NCI-H2029 treated with DMSO at 0.1 percent for 48 hours (cell line): Measurements from ENCODE around the gene TNFRSF21.
A peak's percentile ranks its signal among the peaks of the same experiment; 100 is the strongest.
"Not testable (repeated sequence)": the region's sequence is repeated elsewhere in the genome, so short reads cannot be mapped to it uniquely, and the experiment has no call there.

Source experiments
- DNase-seq: peaks from one replicate; lab custom pipeline; 2025; lab: John Stamatoyannopoulos, UW

The TNFRSF21 gene

GRCh38 chr6:47309291-47310130 lies at the start of gene TNFRSF21:
Gene TNFRSF21, minus strand, starts transcription at chr6:47309905. Its CDS starts 394 bp downstream, at chr6:47309511.
- peak; percentile 69 for DNase-seq

- DNase-seq, result no peak
Measured at GRCh38 chr6:47358440-47359225, 48.9 kb upstream of the TNFRSF21 start.

GRCh38 chr6:47357827-47358226 lies 48.1 kb upstream of the TNFRSF21 start:
- DNase-seq, result no peak

GRCh38 chr6:47355496-47355895 lies 45.8 kb upstream of the TNFRSF21 start:
- DNase-seq, result no peak

- DNase-seq, result no peak
Measured at GRCh38 chr6:47353871-47354270, 44.2 kb upstream of the TNFRSF21 start.

- DNase-seq, result no peak
Measured at GRCh38 chr6:47352966-47353365, 43.3 kb upstream of the TNFRSF21 start.

GRCh38 chr6:47352194-47352920 lies 42.7 kb upstream of the TNFRSF21 start:
- no peak for DNase-seq

- no peak for DNase-seq
Measured at GRCh38 chr6:47351621-47352020, 41.9 kb upstream of the TNFRSF21 start.

- DNase-seq, result no peak
Measured at GRCh38 chr6:47349931-47350330, 40.2 kb upstream of the TNFRSF21 start.

- no peak for DNase-seq
Measured at GRCh38 chr6:47348316-47348863, 38.7 kb upstream of the TNFRSF21 start.

GRCh38 chr6:47345761-47346160 lies 36.1 kb upstream of the TNFRSF21 start:
- no peak for DNase-seq

GRCh38 chr6:47344022-47344421 lies 34.3 kb upstream of the TNFRSF21 start:
- DNase-seq, result peak; percentile 12

GRCh38 chr6:47343600-47343999 lies 33.9 kb upstream of the TNFRSF21 start:
- DNase-seq, result no peak

- DNase-seq, result no peak
Measured at GRCh38 chr6:47342824-47343223, 33.1 kb upstream of the TNFRSF21 start.

- no peak for DNase-seq
Measured at GRCh38 chr6:47337519-47337918, 27.8 kb upstream of the TNFRSF21 start.

GRCh38 chr6:47336334-47336733 lies 26.6 kb upstream of the TNFRSF21 start:
- DNase-seq, result no peak

- no peak for DNase-seq
Measured at GRCh38 chr6:47335466-47335865, 25.8 kb upstream of the TNFRSF21 start.

- no peak for DNase-seq
Measured at GRCh38 chr6:47334334-47334733, 24.6 kb upstream of the TNFRSF21 start.

GRCh38 chr6:47328606-47329005 lies 18.9 kb upstream of the TNFRSF21 start:
- not testable (repeated sequence) for DNase-seq

GRCh38 chr6:47328139-47328538 lies 18.4 kb upstream of the TNFRSF21 start:
- not testable (repeated sequence) for DNase-seq

GRCh38 chr6:47323887-47324286 lies 14.2 kb upstream of the TNFRSF21 start:
- DNase-seq, result no peak

- DNase-seq, result no peak
Measured at GRCh38 chr6:47323321-47323720, 13.6 kb upstream of the TNFRSF21 start.
